ENCODE data around the gene AFG1L.

DNA sequence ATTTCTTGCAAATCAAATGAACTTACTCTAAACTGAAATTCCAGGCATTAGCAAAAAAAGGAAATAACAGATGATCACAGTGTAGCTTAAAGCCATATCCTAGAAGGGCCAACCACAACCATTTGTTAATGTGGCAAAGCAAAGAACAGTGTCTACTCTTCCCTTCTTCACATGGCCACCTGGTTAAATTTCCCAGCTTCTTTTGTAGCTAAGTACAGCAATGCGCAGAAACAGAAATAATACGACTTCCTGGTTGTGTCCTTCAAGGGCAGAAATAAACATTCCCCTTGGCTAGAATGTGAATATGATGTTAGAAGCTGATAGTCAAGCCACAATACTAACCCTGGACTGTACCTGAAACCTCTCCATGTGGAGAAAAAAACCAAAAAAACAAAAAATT is 43.6 kb upstream of the AFG1L start:
- TF ChIP-seq CTCF (IDR thresholded peaks at IDR 0.05) (no peak), POLR2A (IDR thresholded peaks at IDR 0.05) (no peak)

Measured in heart left ventricle (tissue), 13 donors.